HL-60 (cell line): ENCODE data around the gene CCR5AS.
"Not testable (repeated sequence)": the region's sequence is repeated elsewhere in the genome, so short reads cannot be mapped to it uniquely, and the experiment has no call there.

Experiments used
- CTCF ChIP-seq: IDR thresholded peaks from one replicate; pipeline ENCODE4 v1.5.1; 2011; ENCODE audit warnings: low read length, control low read depth, inconsistent platforms; ENCODE audit not compliant: insufficient read depth
- REST ChIP-seq: IDR thresholded peaks from 2 replicates; pipeline ENCODE4 v1.6.1; 2012; ENCODE audit warnings: low read depth; ENCODE audit not compliant: insufficient replicate concordance

GRCh38 chr3:46430879-46431278 lies 24.0 kb upstream of the CCR5AS start:
- not testable (repeated sequence) for TF ChIP-seq REST, CTCF
